Measurements from ENCODE around the gene FAM110D. TPM values are rescaled to one million over a fixed set of nuclear protein-coding genes. Genes with fewer than 3 reads are reported as not detected.

Gene FAM110D
- total and polyA plus RNA-seq, 8 donors: 1.0 to 5.1 (median 1.7) TPM

DNA sequence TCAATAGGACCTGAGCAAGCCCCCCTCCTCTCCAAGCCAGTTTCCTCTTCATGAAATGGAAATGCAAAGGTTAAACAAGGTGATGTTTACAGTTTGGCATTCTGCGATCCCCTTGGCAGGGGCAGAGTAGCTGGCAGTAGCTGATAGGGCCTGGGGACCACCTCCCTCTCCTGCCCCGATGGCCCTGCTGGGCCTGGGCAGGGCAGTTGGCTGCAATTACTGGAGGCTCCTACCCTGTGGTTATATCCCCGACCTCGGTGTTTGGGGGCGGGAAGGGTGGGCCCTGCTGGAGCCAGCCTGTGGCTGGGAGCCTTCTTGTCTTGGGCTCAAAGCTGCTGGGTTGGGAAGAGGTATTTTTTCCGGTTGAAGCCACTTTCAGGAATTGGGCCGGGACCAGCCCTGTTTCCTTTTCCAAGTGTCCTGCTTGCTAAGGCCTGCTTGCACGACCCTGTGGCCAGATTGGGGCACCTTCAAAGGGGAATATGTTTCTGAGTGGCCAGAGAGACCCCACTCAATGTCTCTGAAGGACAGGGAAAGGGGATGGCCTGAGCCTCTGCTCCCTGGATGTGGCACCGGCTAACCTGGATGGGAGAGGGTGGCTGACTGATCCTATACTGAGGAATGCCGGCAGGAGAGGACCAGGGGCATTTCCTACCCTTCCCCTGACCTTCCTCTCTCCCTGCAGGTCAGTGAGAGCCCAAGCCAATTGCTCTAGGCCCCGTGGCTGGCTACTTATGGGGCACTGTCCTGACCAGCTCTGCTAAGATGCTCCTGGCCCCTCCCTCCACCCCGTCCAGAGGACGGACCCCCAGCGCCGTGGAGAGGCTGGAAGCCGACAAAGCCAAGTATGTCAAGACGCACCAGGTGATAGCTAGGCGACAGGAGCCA, 1.9 kb downstream of the FAM110D start:
- Histone ChIP-seq H3K4me1 (peaks cover 0 to 30% of the 10 kb centered on the region in 2 donors), H3K27ac (peak overlapping the region in 1 of 2 donors; percentile 50), H3K27me3 (peaks cover 0 to 87% of the 10 kb centered on the region in 2 donors), H3K9me3 (no peaks in the 10 kb centered on the region), H3K4me3 (peak overlapping the region; percentile 29 to 53), H3K36me3 (no peaks in the 10 kb centered on the region)
- ATAC-seq (no peak), DNase-seq (no peak)
- intact Hi-C loops (cut with DNase I): loop anchor here in 1 of 2 donors (10.0 kb wide), 1 partner anchor 126 kb away; no protein-coding TSS in a partner anchor
- TF ChIP-seq, protein P1, sequence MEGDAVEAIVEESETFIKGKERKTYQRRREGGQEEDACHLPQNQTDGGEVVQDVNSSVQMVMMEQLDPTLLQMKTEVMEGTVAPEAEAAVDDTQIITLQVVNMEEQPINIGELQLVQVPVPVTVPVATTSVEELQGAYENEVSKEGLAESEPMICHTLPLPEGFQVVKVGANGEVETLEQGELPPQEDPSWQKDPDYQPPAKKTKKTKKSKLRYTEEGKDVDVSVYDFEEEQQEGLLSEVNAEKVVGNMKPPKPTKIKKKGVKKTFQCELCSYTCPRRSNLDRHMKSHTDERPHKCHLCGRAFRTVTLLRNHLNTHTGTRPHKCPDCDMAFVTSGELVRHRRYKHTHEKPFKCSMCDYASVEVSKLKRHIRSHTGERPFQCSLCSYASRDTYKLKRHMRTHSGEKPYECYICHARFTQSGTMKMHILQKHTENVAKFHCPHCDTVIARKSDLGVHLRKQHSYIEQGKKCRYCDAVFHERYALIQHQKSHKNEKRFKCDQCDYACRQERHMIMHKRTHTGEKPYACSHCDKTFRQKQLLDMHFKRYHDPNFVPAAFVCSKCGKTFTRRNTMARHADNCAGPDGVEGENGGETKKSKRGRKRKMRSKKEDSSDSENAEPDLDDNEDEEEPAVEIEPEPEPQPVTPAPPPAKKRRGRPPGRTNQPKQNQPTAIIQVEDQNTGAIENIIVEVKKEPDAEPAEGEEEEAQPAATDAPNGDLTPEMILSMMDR (IDR thresholded peaks at IDR 0.05): no peak

DNA sequence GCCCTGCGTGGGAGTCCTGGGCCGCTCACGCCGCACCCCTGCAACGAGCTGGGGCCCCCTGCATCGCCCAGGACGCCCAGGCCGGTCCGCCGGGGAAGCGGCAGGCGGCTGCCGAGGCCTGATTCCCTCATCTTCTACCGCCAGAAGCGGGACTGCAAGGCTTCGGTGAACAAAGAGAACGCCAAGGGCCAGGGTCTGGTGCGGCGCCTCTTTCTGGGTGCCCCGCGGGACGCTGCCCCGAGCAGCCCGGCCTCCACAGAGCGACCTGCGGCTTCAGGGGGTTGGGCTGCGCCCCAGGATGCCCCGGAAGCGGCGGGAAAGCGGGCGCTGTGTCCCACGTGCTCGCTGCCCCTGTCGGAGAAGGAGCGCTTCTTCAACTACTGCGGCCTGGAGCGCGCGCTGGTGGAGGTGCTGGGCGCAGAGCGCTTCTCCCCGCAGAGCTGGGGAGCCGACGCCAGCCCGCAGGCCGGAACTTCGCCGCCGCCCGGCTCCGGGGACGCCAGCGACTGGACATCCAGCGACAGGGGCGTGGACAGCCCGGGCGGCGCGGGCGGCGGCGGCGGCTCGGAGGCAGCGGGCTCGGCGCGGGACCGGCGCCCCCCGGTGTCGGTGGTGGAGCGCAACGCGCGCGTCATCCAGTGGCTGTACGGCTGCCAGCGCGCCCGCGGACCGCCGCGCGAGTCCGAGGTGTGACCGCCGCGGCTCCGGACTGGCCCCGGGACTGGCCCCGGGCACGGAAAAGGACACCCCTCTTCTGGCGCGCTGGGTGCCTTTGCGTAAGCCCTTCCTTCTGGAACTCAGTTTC, 2.7 kb downstream of the FAM110D start:
- DNase-seq: peak in 2 of 4 donors; percentile 67 to 89
- intact Hi-C loops (cut with DNase I): loop anchor here in 1 of 2 donors (10.0 kb wide), 1 partner anchor 127 kb away; no protein-coding TSS in a partner anchor
- peak overlapping the region in 1 of 2 donors; percentile 41 for H3K27ac ChIP-seq

DNA sequence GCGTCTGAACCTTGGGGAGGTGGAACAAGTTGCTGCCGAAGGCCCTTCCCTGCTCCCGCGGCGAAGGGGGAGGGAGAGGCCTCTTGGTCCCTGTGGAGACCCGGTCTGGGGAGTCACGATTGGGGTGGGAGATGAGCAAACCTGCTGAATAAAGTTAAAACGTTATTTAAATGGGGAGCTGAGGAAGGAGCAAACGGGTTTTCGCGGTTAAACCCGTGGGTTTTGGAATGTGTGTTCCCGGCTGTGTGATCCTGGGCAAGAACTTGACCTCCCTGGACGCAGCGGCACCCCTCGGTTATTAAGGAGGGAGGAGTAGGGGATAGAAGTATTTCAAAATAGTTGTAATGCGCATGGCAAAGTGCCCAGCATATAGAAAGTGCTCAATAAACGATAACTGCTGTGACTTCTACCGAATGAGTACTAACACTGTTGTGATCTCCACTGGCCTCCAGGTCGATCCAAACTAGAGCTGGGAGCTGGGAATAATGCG, 3.4 kb downstream of the FAM110D start:
- peaks cover 0 to 72% of the 10 kb centered on the region in 2 donors for H3K27me3 ChIP-seq
- no peaks in the 10 kb centered on the region for H3K36me3 ChIP-seq
- H3K4me3 ChIP-seq: peak overlapping the region; percentile 29 to 53
- peaks cover 0 to 30% of the 10 kb centered on the region in 2 donors for H3K4me1 ChIP-seq
- intact Hi-C loops (cut with DNase I): loop anchor here in 1 of 2 donors (10.0 kb wide), 1 partner anchor 127 kb away; no protein-coding TSS in a partner anchor
- DNase-seq (no peak), ATAC-seq (no peak)
- H3K9me3 ChIP-seq: no peaks in the 10 kb centered on the region
- no peak overlapping the region for H3K27ac ChIP-seq
- TF ChIP-seq, protein P1 (IDR thresholded peaks at IDR 0.05): no peak

More for the DNA sequence above, 2.7 kb downstream of the FAM110D start:
- H3K4me3 ChIP-seq: peak overlapping the region; percentile 29 to 53
- H3K4me1 ChIP-seq: peaks cover 0 to 30% of the 10 kb centered on the region in 2 donors
- no peaks in the 10 kb centered on the region for H3K36me3 ChIP-seq
- peaks cover 0 to 78% of the 10 kb centered on the region in 2 donors for H3K27me3 ChIP-seq
- ATAC-seq: peak; percentile 74
- TF ChIP-seq, protein P1 (IDR thresholded peaks at IDR 0.05): no peak
- no peaks in the 10 kb centered on the region for H3K9me3 ChIP-seq

DNA sequence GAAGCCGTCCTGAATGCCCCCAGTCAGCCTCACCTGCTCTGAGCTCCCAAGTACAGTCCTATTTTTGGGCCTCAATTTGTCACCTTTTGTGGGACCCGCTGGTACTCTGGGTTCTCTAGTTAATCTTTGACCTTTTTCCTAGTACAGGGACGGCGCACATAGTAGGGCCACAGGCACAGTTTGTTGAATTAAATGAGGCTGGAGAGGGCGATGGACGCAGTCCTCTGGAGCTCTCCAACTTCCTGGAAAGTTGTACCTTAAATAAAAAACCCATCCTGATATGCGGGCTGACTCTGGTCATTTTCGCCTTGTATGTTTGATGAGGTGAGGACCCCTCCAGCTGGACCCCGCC, 4.8 kb downstream of the FAM110D start:
- TF ChIP-seq, protein P1 (IDR thresholded peaks at IDR 0.05): no peak
- ATAC-seq (no peak), DNase-seq (no peak)
- Histone ChIP-seq H3K36me3 (no peaks in the 10 kb centered on the region), H3K9me3 (no peaks in the 10 kb centered on the region), H3K27ac (no peak overlapping the region), H3K27me3 (peaks cover 0 to 66% of the 10 kb centered on the region in 2 donors), H3K4me3 (peak overlapping the region; percentile 24 to 25), H3K4me1 (peaks cover 0 to 30% of the 10 kb centered on the region in 2 donors)
- intact Hi-C loops (cut with DNase I): loop anchor here in 1 of 2 donors (10.0 kb wide), 1 partner anchor 129 kb away; no protein-coding TSS in a partner anchor

Measured in left lung (tissue), 10 donors.